ENCODE data around the gene GPR146.

DNA sequence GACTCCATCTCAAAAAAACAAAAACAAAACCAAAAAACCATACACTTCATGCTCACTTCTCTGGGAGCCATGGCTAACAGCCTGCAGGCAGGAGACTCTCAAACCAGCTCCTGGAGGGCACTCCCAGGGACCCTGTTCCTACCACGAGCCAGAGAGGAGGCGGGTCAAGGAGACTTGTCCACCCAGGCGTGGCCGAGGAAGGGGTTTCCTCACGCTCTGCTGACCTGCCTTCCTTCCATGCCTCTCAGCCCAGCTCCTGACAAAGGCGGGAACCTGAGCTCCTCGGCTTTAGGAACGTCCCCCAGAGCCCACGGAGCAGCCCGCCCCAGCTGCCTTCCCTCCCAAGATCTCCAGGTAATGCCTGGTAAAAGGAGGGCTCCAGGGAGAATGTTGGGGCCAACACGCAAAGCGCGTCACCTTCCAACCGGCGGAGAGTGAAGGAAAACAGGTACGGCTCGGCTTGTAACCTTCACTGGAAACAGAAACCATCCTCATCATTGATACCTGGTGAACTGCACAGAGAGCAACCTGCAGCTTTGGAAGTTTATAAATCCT, 9.5 kb downstream of the GPR146 start:
- TF ChIP-seq CTCF (conservative IDR thresholded peaks at IDR 0.05; ENCODE audit: low read depth, low read length) (no peak), POLR2A (IDR thresholded peaks at IDR 0.05; ENCODE audit: low read depth, low read length) (no peak)
